GM18858 (cell line): ENCODE data around the gene KLHL41.

ENCODE experiments used
- ATAC-seq: cut with Tn5 transposase; IDR thresholded peaks from one replicate; pipeline ENCODE4 v1.9.1; 2021; ENCODE audit not compliant: unreplicated experiment

KLHL41 gene

DNA sequence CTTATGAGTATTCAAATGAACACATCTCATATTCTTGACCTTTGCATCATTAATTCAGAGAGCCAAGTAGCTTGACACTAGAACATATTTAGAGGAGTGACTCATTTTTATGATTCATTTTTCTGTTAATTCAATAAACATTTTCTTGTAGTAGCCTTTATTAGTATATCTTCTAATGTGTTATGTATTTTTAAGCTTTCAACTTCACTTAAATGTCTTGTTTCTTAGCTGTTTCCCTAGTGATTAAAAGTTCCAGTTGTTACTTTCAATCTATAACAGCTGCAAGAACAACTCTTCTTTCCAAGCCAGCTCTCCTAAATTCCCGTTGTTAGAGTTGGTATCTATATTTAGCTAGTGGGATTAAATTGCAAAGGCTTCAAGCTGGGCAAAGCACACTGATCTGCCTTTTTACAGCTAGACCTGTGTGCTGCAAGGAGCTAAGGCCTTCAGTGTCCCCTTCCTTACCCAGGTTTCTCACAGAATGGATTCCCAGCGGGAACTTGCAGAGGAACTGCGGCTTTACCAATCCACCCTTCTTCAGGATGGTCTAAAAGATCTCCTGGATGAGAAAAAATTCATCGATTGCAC is at the start of gene KLHL41:
KLHL41 (plus strand) TSS at position 405 of the 588 bp plus-strand sequence; CDS start at position 482, 77 bp downstream.
- no peak for ATAC-seq

DNA sequence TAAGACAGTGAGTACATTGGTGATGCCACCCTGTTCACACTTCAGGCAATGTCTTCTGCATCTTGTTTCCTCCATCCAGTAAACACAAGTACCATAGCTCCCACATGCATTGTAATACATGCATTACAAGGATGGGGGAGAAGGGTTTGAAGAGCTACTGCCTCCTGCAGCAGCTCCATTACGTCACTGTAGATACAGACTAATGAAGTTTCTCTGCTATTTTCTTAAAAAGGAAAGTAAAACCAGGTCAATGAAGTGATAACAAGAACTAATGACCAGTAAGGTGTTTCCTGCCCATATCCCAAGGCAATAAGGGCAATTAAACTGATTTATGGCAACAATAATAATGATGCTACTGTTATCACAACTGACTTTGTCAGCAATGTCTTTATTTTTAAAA is 48.4 kb upstream of the KLHL41 start:
- no peak for ATAC-seq

DNA sequence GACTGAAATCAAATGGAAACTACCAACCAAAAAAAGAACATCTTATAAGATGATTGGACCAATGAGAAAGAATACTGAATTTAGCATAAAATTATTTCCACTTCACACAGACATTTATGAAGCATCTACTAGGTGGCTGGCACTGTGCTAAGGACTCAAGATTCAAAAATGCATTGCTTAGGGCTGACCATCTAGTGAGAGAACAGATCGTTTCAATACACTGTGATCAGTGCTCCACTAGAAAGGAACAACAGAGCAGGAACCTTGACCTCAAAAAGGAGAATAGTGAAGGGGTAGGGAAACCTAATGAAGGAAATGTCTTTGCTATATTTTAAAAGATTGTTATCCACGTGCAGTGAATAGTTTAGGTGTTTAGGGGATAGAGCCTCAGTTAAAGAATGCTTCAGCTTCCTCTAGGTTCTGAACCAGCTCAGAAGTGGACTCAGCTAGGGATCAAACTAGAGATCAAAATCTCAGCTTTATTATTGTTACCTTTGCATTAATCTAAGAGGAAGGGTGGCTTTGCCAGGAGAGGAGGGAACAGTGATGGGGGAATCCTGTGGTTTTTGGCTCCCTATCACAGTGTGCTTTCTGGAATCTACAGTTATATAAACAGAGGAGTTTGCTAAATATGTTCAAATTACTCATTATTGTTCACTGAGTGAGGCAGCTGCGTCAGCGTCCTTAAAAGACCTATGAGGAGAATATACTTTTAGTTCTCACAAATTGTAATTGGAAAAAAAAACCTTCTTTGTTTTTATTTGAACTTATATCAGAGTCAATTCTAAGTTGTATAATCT is 46.4 kb upstream of the KLHL41 start:
- ATAC-seq = no peak

DNA sequence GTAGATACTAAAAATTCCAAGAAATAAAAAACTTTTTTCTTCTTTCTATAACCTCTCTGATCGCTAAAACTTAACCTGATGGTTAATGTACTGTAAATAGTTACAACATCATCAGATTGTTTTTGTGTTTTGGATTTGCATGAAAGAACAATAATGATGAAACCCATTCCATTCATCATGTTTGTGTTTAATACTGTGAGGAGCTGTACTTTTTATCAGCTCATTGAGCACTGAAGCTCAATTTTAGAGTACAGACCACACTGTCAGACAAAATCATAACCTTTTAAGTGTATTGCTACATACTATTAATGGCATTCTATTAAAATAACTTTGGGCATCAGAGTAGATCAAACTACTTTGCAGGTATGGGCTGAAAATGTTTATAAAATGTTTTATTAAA is 45.0 kb upstream of the KLHL41 start:
- no peak for ATAC-seq

DNA sequence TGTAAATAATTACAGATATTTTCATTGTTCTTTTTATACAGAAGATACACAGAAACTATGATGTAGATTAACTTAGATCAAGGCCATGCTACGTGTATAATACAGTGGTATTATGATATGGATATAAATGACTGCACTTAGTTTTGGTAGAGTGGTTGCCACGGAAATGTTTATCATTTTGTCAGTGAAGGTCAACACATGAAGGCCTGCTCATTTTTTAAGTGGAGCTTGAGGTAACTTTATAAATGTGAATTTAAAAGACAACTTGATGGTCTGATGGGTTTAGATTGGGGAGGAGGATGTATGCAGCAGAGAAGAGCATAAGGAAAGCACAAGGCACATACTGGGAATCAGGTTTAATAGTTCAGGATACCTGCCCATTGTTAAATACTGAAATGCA is 44.6 kb upstream of the KLHL41 start:
- no peak for ATAC-seq

DNA sequence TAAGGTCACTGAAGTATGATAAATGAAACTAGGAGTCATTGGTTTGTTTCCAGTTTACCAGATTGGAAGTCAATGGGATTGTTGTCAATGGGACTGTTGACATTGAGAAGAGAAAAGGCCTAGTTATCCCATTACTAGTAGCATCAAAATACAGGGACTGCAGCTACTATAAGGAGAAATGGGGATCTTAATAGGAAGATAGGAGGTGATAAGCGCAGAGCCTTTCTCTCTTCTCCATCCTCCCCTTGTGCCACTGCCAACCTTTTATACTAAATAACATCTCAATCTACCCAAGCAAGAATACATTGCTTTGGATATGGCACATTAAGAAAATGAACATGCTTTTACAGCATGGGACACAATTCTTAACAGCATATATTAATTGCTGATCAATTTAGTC is 40.7 kb upstream of the KLHL41 start:
- no peak for ATAC-seq

DNA sequence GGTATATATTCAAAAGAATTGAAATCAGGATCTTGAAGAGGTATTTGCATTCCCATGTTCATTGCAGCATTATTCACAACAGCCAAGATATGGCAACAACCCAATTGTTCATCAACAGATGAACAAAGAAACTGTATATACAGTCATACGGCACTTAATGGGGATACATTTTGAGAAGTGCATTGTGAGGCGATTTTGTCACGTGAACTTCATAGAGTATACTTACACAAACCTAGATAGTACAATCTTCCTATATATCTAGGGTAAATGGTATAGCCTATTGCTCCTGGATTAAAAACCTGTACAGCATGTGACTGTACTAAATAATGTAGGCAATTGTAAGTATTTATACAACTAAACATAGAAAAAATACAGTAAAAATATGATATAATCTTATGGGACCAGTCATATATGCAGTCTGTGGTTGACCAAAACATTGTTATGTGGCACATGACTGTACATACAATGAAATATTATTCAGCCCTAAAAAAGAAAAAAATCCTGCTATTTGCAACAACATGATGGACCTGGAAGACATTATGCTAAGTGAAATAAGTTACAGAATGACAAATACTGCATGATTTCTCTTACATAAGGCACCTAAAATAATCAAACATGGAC is 39.4 kb upstream of the KLHL41 start:
- ATAC-seq = no peak

- no peak for ATAC-seq
These were observed 37.3 kb upstream of the KLHL41 start for GRCh38 chr2:169472249-169472648.

DNA sequence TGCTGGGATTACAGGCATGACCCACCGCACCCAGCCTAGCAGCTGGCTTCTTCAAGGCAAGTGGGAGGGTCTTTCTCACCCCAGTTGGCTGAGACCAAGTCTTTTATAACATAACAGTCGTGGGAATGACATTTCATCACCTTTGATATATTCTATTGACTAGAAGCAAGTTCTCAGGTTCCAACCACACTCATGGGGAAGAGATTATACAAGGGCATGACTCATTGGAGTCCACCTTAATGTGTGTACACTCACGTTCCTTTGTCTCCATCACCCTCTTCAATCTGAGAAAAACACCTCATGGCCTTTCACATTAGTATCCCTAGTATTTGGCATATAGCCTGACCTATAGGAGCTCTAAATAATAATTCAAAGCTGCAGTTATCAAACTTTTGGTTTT is 33.0 kb upstream of the KLHL41 start:
- ATAC-seq = no peak

DNA sequence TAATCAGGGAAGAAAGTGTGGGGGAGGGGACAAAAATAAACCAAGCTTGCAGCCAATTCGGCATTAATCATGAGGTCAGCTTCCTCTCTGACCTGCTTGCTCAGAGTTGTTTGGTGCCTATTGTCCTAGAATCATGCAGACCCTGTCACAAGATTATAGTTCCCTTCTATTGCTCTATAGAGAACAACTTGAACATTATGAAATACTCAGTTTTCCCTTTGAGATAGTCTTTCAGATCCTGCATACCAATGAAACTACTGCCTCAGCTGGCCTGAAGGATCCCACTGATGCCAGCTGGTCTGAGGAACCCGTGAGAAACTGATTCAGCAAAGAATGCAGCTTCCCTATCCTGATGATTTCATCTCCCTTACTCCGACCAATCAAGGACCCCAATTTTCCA is 31.2 kb upstream of the KLHL41 start:
- ATAC-seq = no peak

DNA sequence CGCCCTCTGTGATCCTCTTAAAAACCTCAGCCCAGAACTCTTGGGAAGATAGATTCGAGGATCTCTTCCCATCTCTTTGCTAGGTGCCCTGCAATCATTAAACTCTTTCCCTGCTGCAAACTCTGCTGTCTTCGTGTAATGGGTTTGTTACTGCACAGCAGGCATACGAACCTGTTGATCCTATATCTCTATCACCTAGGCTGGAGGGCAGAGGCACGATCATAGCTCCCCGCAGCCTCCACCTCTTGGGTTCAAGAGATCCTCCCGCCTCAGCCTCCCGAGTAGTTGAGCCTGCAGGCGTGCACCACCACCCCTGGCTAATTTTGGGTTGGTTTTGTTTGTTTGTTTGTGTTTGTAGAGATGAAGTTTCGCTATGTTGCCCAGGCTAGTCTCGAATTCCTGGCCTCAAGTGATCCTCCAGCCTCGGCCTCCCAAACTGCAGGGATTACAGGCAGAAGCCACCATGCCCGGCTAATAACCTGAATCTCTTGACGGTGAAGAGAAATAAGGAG is 30.7 kb upstream of the KLHL41 start:
- ATAC-seq = no peak

DNA sequence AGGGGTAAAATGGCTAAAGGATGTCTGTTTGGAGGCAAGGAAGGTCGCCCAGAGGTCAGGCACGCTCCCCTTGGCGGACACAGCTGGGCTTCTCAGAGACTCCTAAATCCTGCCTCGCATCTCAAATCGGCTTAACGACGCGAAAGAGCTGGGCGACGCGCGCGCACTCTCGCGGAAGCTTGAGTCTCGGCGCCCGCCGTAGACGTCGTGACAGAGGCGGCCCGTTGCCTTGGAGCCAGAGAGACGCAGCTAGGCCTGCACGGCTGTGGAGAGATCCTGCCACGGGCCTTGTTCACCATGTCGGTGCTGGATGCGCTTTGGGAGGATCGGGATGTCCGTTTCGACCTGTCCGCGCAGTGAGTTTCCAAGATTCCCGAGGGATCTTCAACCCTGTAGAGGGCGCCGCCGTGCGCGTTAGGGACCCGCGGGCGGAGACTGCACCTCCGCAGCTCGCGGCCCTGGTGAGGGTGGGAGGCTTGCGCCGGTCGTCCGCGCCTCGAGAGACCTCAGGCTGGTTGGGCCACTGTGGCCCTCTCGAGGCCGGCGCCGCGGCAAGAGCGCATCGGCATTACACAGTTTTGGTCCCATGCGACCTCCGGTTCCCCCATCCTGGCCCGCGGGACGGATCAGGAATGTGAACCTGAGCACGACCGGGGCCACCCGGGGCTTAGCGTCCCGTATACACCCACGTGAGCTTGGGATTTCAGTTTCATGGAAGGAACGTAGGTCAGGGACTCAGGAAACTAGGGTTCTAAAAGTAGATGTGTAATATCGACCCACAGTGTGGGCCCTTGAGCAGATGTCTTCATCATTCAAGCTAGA is 30.0 kb upstream of the KLHL41 start, which contains the start of gene BBS5:
BBS5 (plus strand) TSS at position 238 of the 822 bp plus-strand sequence; CDS start at position 298, 60 bp downstream.
- peak; percentile 90 for ATAC-seq

GRCh38 chr2:169480079-169480465 is 29.4 kb upstream of the KLHL41 start:
- no peak for ATAC-seq

DNA sequence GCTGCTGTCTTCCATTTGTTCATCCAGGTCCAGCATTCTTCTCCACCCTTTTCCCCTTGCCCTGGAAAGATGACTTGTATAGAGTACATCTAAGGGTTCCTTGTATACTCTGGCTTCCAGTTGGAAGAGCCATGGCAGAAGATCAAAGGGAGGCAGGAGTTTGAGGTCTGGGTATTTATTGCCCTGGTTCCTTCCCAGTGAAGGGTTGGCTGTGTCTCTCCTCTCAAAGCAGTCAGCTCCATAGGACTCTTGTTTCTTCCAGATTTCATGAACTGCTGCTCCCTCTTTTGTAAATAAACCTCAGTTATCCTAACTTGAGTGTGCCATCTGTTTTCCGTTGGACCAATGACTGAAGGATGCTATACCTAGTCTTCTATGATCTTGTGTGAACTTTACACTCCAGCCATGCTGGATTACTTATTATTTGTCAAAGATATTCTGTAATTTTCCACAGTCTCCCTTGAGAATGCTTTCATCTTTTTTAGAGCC is 23.8 kb upstream of the KLHL41 start:
- no peak for ATAC-seq

DNA sequence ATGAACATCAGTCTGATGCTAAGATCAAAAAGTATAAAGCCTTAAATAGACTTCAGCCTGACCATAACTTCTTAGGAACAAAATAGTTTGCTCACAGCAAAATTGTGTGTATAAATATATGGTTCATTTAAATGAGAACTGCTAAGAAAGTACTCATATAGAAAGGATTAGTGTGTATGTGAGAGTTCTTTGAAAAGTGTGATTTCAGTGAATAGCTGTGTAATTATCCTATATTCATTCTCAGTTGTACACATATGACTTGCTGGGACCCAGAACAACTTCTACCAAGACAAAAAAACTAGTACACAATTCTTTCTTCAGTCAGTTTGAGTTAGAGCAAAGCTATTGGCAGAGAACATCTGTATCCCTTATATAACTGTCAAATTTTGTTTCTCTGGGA is 23.0 kb upstream of the KLHL41 start:
- no peak for ATAC-seq

DNA sequence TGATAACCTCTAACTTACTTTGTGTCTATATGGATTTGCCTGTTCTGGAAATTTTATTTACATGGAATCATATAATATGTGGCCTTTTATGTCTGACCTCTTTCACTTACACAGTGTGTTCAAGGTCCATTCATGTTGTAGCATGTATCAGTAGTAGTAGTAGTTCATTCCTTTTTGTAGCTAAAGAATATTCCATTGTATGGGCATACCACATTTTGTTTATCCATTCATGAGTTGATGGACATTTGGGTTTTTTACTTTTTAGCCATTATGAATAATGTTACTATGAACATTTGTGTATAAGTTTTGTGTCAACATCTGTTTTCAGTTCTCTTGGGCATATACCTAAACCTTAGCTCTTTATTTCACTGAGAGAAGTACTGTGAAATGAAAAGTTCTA is 18.7 kb upstream of the KLHL41 start:
- ATAC-seq = no peak

DNA sequence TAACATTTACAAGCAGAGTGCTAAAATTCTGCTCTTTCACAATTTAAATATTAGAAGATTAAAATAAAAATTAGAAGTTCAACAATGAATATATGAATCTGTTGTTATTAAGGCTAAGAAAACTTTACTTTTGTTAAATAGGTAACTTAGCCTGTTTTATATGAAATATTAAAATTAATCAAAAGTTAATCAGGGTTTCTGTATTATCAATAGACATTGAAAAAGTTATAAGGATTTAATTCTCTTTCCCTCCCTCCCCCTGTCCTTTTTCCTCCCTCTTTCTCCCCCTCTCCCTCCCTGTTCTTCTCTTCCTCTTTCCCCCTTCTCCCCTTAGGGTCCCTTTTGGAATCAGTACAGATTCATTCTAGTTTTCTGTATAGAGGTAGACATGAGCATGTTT is 18.1 kb upstream of the KLHL41 start:
- ATAC-seq = no peak

- no peak for ATAC-seq
These were observed 16.1 kb upstream of the KLHL41 start for GRCh38 chr2:169493360-169493759.

- ATAC-seq = no peak
These were observed 14.1 kb upstream of the KLHL41 start for GRCh38 chr2:169495310-169495928.

- ATAC-seq = no peak
These were observed 4.9 kb upstream of the KLHL41 start for GRCh38 chr2:169504651-169505050.

DNA sequence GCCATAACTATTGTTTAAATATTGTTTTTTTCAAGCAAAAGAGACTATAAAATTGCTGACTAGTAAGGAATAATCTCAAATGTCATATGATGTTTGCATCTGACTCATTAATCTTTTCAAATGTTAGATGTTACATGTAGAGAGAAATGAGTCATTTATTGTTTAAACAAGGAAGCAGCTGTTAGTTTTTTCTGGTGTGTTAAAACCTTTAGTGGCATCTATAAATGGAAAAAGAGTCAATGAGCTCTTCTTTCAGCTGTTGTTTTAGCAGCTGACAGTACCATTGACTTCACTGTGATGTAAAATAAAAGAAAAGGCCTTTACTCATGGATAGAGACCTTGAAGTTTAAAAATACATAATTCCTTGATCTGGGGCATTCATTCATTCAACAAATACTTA is 1.8 kb upstream of the KLHL41 start:
- no peak for ATAC-seq
